ENCODE data around the gene GABRB3.

The GABRB3 gene

GRCh38 chr15:26673445-26673844 is 99.4 kb downstream of the GABRB3 start:
- no peaks in the 10 kb centered on the region for H3K4me1 ChIP-seq (ENCODE audit: control insufficient read depth, insufficient read depth, low read length)
- no peak for DNase-seq (ENCODE audit: low read depth)
- no peaks in the 10 kb centered on the region for H3K27me3 ChIP-seq (replicated peaks; ENCODE audit: control insufficient read depth, insufficient read depth, low read length)
- H3K36me3 ChIP-seq (ENCODE audit: control insufficient read depth, insufficient read depth, low read length, severe bottlenecking) = no peaks in the 10 kb centered on the region
- no peak overlapping the region for H3K9ac ChIP-seq (ENCODE audit: low read length)
- no peaks in the 10 kb centered on the region for H3K9me3 ChIP-seq (ENCODE audit: control insufficient read depth, low read length)
- H3K4me3 ChIP-seq (ENCODE audit: low read length) = no peak overlapping the region

DNA sequence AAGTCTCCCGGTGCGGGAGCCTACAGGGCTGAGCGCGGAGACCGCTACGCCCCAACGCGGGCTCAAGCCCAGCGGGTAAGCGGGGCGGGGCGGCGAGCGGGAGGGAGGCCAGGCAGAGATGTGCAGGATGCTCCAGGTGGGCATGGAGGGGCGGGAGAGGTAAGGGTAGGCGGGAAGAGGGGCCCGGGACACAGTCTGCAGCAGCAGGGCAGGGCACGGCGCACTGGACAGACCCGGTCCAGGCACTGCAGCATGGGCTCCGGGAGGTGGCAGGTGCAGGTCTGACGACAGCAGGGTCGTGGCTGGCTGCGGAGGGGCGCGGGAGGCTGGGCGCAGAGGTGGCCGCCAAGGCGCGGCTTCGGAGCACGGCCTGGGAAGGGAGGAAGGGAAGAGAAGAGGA is 102.8 kb downstream of the GABRB3 start:
- Histone ChIP-seq H3K9me3 (ENCODE audit: control insufficient read depth, low read length) (no peaks in the 10 kb centered on the region), H3K9ac (ENCODE audit: low read length) (no peak overlapping the region), H3K27me3 (replicated peaks; ENCODE audit: control insufficient read depth, insufficient read depth, low read length) (no peaks in the 10 kb centered on the region), H3K4me1 (ENCODE audit: control insufficient read depth, insufficient read depth, low read length) (no peaks in the 10 kb centered on the region), H3K4me3 (ENCODE audit: low read length) (no peak overlapping the region), H3K36me3 (ENCODE audit: control insufficient read depth, insufficient read depth, low read length, severe bottlenecking) (no peaks in the 10 kb centered on the region)
- no peak for DNase-seq (ENCODE audit: low read depth)

DNA sequence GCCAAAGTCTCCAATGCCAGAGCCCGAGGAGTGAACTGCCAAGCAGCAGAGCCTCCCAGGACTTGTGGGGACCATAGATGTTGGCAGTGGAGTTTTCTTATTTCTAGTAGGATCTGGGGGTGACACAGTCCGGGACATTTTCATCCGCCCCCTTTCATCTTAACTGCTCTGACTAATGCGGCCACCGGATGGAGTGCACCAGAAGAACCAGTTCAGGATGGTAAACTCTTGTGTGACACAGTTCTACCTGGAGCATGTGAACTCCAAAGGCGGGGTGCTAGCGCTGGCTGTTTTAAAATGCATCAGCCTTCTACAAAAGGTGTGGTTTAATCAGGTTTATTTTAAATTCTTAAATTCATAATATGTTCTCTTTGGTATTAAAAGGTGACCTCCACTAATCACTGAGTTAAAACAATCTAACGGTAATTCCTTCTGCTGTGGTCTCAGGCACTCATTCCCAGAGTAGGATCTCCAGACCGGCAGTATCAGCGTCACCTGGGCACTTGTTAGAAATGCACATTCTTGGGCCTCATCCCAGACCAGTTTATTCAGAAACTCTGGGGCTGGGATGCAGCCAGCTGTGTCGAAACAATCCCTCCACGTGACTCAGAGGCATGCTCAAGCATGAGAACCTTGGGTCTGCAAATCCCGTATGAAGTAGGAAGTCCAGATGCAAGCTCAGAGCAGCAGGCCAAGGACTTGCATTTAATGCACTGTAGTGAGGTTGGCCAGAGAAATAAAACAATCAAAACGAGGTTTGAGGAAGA is 105.5 kb downstream of the GABRB3 start:
- no peak overlapping the region for H3K4me3 ChIP-seq (ENCODE audit: low read length)
- no peaks in the 10 kb centered on the region for H3K36me3 ChIP-seq (ENCODE audit: control insufficient read depth, insufficient read depth, low read length, severe bottlenecking)
- no peaks in the 10 kb centered on the region for H3K27me3 ChIP-seq (replicated peaks; ENCODE audit: control insufficient read depth, insufficient read depth, low read length)
- DNase-seq (ENCODE audit: low read depth) = no peak
- no peak overlapping the region for H3K9ac ChIP-seq (ENCODE audit: low read length)
- H3K4me1 ChIP-seq (ENCODE audit: control insufficient read depth, insufficient read depth, low read length) = no peaks in the 10 kb centered on the region
- H3K9me3 ChIP-seq (ENCODE audit: control insufficient read depth, low read length) = no peaks in the 10 kb centered on the region

- DNase-seq (ENCODE audit: low read depth) = no peak
- H3K4me3 ChIP-seq (ENCODE audit: low read length) = no peak overlapping the region
- H3K9ac ChIP-seq (ENCODE audit: low read length) = no peak overlapping the region
- no peaks in the 10 kb centered on the region for H3K27me3 ChIP-seq (replicated peaks; ENCODE audit: control insufficient read depth, insufficient read depth, low read length)
- H3K36me3 ChIP-seq (ENCODE audit: control insufficient read depth, insufficient read depth, low read length, severe bottlenecking) = no peaks in the 10 kb centered on the region
- no peaks in the 10 kb centered on the region for H3K4me1 ChIP-seq (ENCODE audit: control insufficient read depth, insufficient read depth, low read length)
- H3K9me3 ChIP-seq (ENCODE audit: control insufficient read depth, low read length) = no peaks in the 10 kb centered on the region
Measured at GRCh38 chr15:26665957-26666791, 106.7 kb downstream of the GABRB3 start.

- Histone ChIP-seq H3K4me3 (ENCODE audit: low read length) (no peak overlapping the region), H3K27me3 (replicated peaks; ENCODE audit: control insufficient read depth, insufficient read depth, low read length) (no peaks in the 10 kb centered on the region), H3K9ac (ENCODE audit: low read length) (no peak overlapping the region), H3K36me3 (ENCODE audit: control insufficient read depth, insufficient read depth, low read length, severe bottlenecking) (no peaks in the 10 kb centered on the region), H3K4me1 (ENCODE audit: control insufficient read depth, insufficient read depth, low read length) (no peaks in the 10 kb centered on the region), H3K9me3 (ENCODE audit: control insufficient read depth, low read length) (no peaks in the 10 kb centered on the region)
- no peak for DNase-seq (ENCODE audit: low read depth)
Measured at GRCh38 chr15:26662283-26662682, 110.6 kb downstream of the GABRB3 start.

GRCh38 chr15:26661748-26662147 is 111.1 kb downstream of the GABRB3 start:
- no peaks in the 10 kb centered on the region for H3K27me3 ChIP-seq (replicated peaks; ENCODE audit: control insufficient read depth, insufficient read depth, low read length)
- no peak overlapping the region for H3K4me3 ChIP-seq (ENCODE audit: low read length)
- H3K9me3 ChIP-seq (ENCODE audit: control insufficient read depth, low read length) = no peaks in the 10 kb centered on the region
- H3K36me3 ChIP-seq (ENCODE audit: control insufficient read depth, insufficient read depth, low read length, severe bottlenecking) = no peaks in the 10 kb centered on the region
- no peak for DNase-seq (ENCODE audit: low read depth)
- H3K9ac ChIP-seq (ENCODE audit: low read length) = no peak overlapping the region
- H3K4me1 ChIP-seq (ENCODE audit: control insufficient read depth, insufficient read depth, low read length) = no peaks in the 10 kb centered on the region

GRCh38 chr15:26661107-26661506 is 111.8 kb downstream of the GABRB3 start:
- Histone ChIP-seq H3K9ac (ENCODE audit: low read length) (no peak overlapping the region), H3K9me3 (ENCODE audit: control insufficient read depth, low read length) (no peaks in the 10 kb centered on the region), H3K27me3 (replicated peaks; ENCODE audit: control insufficient read depth, insufficient read depth, low read length) (no peaks in the 10 kb centered on the region), H3K4me3 (ENCODE audit: low read length) (no peak overlapping the region), H3K4me1 (ENCODE audit: control insufficient read depth, insufficient read depth, low read length) (no peaks in the 10 kb centered on the region), H3K36me3 (ENCODE audit: control insufficient read depth, insufficient read depth, low read length, severe bottlenecking) (no peaks in the 10 kb centered on the region)
- no peak for DNase-seq (ENCODE audit: low read depth)

GRCh38 chr15:26660241-26660640 is 112.6 kb downstream of the GABRB3 start:
- H3K36me3 ChIP-seq (ENCODE audit: control insufficient read depth, insufficient read depth, low read length, severe bottlenecking) = no peaks in the 10 kb centered on the region
- no peak for DNase-seq (ENCODE audit: low read depth)
- H3K4me3 ChIP-seq (ENCODE audit: low read length) = no peak overlapping the region
- no peaks in the 10 kb centered on the region for H3K9me3 ChIP-seq (ENCODE audit: control insufficient read depth, low read length)
- no peaks in the 10 kb centered on the region for H3K27me3 ChIP-seq (replicated peaks; ENCODE audit: control insufficient read depth, insufficient read depth, low read length)
- H3K4me1 ChIP-seq (ENCODE audit: control insufficient read depth, insufficient read depth, low read length) = no peaks in the 10 kb centered on the region
- H3K9ac ChIP-seq (ENCODE audit: low read length) = no peak overlapping the region

GRCh38 chr15:26658290-26658689 is 114.6 kb downstream of the GABRB3 start:
- Histone ChIP-seq H3K4me1 (ENCODE audit: control insufficient read depth, insufficient read depth, low read length) (no peaks in the 10 kb centered on the region), H3K9ac (ENCODE audit: low read length) (no peak overlapping the region), H3K9me3 (ENCODE audit: control insufficient read depth, low read length) (peaks cover 3% of the 10 kb centered on the region), H3K4me3 (ENCODE audit: low read length) (no peak overlapping the region), H3K36me3 (ENCODE audit: control insufficient read depth, insufficient read depth, low read length, severe bottlenecking) (no peaks in the 10 kb centered on the region), H3K27me3 (replicated peaks; ENCODE audit: control insufficient read depth, insufficient read depth, low read length) (no peaks in the 10 kb centered on the region)
- DNase-seq (ENCODE audit: low read depth) = no peak

- Histone ChIP-seq H3K4me3 (ENCODE audit: low read length) (no peak overlapping the region), H3K36me3 (ENCODE audit: control insufficient read depth, insufficient read depth, low read length, severe bottlenecking) (no peaks in the 10 kb centered on the region), H3K4me1 (ENCODE audit: control insufficient read depth, insufficient read depth, low read length) (no peaks in the 10 kb centered on the region), H3K9ac (ENCODE audit: low read length) (no peak overlapping the region), H3K27me3 (replicated peaks; ENCODE audit: control insufficient read depth, insufficient read depth, low read length) (no peaks in the 10 kb centered on the region), H3K9me3 (ENCODE audit: control insufficient read depth, low read length) (peaks cover 8% of the 10 kb centered on the region)
- DNase-seq (ENCODE audit: low read depth) = no peak
Measured at GRCh38 chr15:26656080-26656479, 116.8 kb downstream of the GABRB3 start.

- Histone ChIP-seq H3K4me1 (ENCODE audit: control insufficient read depth, insufficient read depth, low read length) (no peaks in the 10 kb centered on the region), H3K4me3 (ENCODE audit: low read length) (no peak overlapping the region), H3K9ac (ENCODE audit: low read length) (no peak overlapping the region), H3K9me3 (ENCODE audit: control insufficient read depth, low read length) (peaks cover 8% of the 10 kb centered on the region), H3K36me3 (ENCODE audit: control insufficient read depth, insufficient read depth, low read length, severe bottlenecking) (no peaks in the 10 kb centered on the region), H3K27me3 (replicated peaks; ENCODE audit: control insufficient read depth, insufficient read depth, low read length) (no peaks in the 10 kb centered on the region)
- DNase-seq (ENCODE audit: low read depth) = no peak
Measured at GRCh38 chr15:26651909-26652308, 121.0 kb downstream of the GABRB3 start.

All from adipocyte (in vitro differentiated cells).